Duodenal mucosa (tissue), 2 donors: ENCODE data around the gene FOXN3.

ENCODE experiments used
- H3K27ac ChIP-seq: one replicate; pipeline ENCODE4 v1.7.0; 2013; ENCODE audit warnings: low read depth, low read length
- H3K27me3 ChIP-seq, 2 donors: one replicate each; pipeline ENCODE4 v1.7.0; 2013; ENCODE audit warnings: low read length in 2 of 2, control low read depth in 1 of 2; ENCODE audit not compliant: insufficient read depth in 2 of 2, control insufficient read depth in 1 of 2
- H3K36me3 ChIP-seq, 2 donors: one replicate each; pipeline ENCODE4 v1.7.0; 2013; ENCODE audit warnings: low read length in 2 of 2, control low read depth in 1 of 2; ENCODE audit not compliant: insufficient read depth in 2 of 2, control insufficient read depth in 1 of 2
- H3K4me1 ChIP-seq, 2 donors: one replicate each; pipeline ENCODE4 v1.7.0; 2013; ENCODE audit warnings: low read length in 2 of 2, control low read depth in 1 of 2; ENCODE audit not compliant: insufficient read depth in 2 of 2, control insufficient read depth in 1 of 2
- H3K4me3 ChIP-seq, 2 donors: one replicate each; pipeline ENCODE4 v1.7.0; 2013; ENCODE audit warnings: low read length in 2 of 2, low read depth in 1 of 2
- H3K9ac ChIP-seq, 2 donors: one replicate each; pipeline ENCODE4 v1.7.0; 2013; ENCODE audit warnings: low read length in 2 of 2, low read depth in 1 of 2
- H3K9me3 ChIP-seq, 2 donors: one replicate each; pipeline ENCODE4 v1.7.0; 2013; ENCODE audit warnings: low read length in 2 of 2, control low read depth in 1 of 2; ENCODE audit not compliant: control insufficient read depth in 1 of 2

FOXN3 gene

DNA sequence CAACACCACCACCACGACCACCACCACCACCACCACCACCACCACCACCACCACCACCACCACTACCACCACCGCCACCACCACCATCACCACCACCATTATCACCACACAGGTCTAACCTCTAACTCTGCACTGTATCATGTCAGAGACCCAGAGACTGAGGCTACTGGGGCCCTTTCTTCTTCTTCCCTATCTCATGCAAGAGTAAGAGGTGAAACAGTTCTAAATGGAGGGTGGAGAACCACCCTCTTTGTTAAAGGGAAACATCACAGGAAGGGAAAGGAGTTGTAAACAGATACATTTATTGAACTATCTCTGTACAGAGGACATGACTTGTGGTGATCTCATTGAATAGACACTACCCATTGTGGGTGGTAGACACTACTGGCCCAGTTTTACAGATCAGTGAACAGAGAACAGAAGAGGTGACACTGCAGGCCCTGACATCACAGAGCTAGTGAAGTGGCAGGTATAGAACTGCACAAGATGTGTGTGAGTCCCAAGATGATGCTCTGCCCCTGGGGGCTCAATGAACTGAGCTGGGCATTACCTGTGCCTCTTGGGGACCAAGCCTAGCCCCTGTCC, 91.6 kb downstream of the FOXN3 start:
- H3K27me3 ChIP-seq: no peaks in the 10 kb centered on the region
- no peak overlapping the region for H3K9ac ChIP-seq
- H3K4me3 ChIP-seq: no peak overlapping the region
- H3K36me3 ChIP-seq: peaks cover 7 to 11% of the 10 kb centered on the region in 2 donors
- H3K4me1 ChIP-seq: peaks cover 0 to 3% of the 10 kb centered on the region in 2 donors
- H3K9me3 ChIP-seq: no peaks in the 10 kb centered on the region
- no peak overlapping the region for H3K27ac ChIP-seq

DNA sequence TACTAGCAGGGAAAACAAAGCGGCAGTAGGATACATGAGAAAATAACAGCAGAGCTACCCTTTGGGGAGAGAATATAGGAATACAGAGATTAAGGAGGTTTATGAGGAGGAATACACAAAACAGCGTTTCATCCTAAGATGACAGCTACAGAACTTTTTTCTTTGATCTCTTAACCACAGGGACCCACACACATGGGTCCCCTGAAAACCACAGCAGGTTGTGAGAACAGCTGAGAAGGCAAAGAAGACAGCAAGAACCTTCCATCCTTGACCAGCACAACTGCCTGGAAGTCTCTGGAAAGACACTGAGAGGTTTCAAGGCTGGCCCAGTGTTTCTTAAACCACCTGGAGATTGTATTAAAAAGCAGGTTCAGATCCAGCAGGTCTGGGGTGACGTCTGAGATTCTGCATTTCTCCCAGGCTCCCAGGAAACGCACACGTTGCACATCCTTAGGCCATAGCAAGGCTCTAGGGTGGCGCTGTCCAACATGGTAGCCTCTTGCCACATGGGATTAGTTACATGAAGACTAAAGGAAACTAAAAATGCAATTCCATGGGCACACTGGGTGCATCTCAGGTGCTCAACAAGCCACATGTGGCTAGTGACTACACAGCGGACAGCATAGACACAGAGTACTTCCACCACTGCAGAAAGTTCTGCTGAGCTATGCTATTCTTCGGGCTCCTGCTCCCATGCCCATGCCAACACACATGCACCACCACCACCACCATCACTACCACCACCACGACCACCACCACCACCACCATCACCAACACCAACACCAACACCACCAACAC, 92.3 kb downstream of the FOXN3 start:
- Histone ChIP-seq H3K4me3 (no peak overlapping the region), H3K4me1 (peaks cover 0 to 3% of the 10 kb centered on the region in 2 donors), H3K9ac (no peak overlapping the region), H3K36me3 (peaks cover 7 to 11% of the 10 kb centered on the region in 2 donors), H3K9me3 (no peaks in the 10 kb centered on the region), H3K27me3 (no peaks in the 10 kb centered on the region), H3K27ac (no peak overlapping the region)

DNA sequence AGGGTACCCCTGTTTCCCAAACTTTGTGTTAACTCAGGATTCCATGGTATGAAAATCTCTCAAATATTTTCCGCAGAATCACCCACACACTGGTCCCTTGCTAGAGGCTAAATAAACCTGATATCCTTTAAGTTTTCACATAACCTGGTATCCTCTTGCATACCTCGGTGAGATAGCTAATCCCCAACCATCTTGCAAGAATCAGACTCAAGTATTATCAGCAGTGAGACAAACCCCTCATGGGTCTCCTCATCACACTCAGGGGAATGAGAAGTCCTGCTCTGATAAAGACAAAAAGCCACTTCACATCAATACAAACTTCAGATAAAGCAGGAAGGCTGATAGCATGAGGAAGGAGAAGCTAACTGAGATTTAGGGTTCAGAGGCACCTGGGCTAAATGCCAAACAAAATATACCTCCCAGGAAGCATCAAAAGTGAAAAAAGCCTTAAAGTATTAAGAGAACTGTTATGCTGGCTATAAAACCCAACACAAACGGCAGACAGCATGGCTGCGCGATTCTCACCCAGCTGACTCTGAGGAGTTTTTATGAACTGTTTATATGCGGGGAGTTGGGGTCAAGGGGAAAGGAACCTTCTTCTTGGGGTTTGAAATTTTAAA, 96.5 kb downstream of the FOXN3 start:
- H3K27ac ChIP-seq: no peak overlapping the region
- H3K9me3 ChIP-seq: peaks cover 0 to 5% of the 10 kb centered on the region in 2 donors
- H3K9ac ChIP-seq: no peak overlapping the region
- no peaks in the 10 kb centered on the region for H3K27me3 ChIP-seq
- H3K36me3 ChIP-seq: peaks cover 2 to 13% of the 10 kb centered on the region in 2 donors
- H3K4me1 ChIP-seq: peaks cover 0 to 3% of the 10 kb centered on the region in 2 donors
- no peak overlapping the region for H3K4me3 ChIP-seq

DNA sequence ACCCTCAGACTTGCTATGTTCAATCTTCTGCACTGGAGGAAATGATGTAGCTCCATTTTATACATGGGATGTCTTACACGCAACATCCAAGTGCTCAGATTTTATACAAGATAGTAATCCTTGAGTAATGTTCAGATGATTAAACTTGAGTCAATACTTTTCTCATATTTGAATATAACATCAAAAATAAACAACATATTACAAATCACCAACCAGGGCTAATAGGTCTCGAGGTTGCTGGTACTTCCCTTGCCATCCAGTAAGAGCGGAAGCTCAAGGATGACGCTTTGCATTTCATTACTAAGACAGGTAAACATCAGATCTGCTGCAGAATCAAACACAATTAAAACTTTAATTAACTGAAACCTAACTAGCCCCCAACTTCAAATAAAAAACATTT, 97.3 kb downstream of the FOXN3 start:
- Histone ChIP-seq H3K4me1 (peaks cover 0 to 1% of the 10 kb centered on the region in 2 donors), H3K9me3 (peaks cover 0 to 5% of the 10 kb centered on the region in 2 donors), H3K27ac (no peak overlapping the region), H3K9ac (no peak overlapping the region), H3K27me3 (no peaks in the 10 kb centered on the region), H3K36me3 (peaks cover 0 to 11% of the 10 kb centered on the region in 2 donors), H3K4me3 (no peak overlapping the region)

DNA sequence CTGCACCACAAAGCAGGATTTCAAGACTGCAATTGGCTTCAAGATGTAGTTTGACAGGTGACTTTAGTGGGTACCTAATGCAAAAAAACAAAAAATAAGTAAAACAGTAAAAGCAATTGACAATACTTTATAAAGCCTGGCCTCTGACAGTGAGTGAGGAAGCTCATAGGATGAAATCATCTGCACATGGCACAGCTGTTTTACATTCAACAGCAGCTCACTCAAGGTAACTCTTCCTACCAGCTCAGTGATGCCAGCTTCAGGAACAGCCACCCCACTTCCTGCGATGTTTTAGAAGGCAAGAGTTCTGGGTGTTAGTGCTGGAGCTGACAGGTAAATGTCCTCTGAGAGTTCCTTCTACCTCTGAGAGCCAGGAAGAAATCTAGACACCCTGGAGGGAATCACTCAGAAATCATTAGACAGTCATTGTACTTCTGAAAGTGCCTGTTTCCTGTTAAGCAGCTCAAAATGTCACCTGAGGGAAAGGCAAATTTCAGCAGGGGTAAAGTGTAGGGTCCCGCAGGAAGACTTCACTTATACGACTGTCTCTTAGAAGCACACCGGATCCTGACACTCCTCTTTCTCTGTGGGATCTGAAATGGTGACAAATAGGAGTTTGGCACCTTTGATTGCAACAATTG, 99.9 kb downstream of the FOXN3 start:
- Histone ChIP-seq H3K27me3 (no peaks in the 10 kb centered on the region), H3K36me3 (peaks cover 0 to 6% of the 10 kb centered on the region in 2 donors), H3K9ac (no peak overlapping the region), H3K9me3 (peaks cover 0 to 5% of the 10 kb centered on the region in 2 donors), H3K4me3 (no peak overlapping the region), H3K27ac (no peak overlapping the region), H3K4me1 (peaks cover 4% of the 10 kb centered on the region in 2 donors)

DNA sequence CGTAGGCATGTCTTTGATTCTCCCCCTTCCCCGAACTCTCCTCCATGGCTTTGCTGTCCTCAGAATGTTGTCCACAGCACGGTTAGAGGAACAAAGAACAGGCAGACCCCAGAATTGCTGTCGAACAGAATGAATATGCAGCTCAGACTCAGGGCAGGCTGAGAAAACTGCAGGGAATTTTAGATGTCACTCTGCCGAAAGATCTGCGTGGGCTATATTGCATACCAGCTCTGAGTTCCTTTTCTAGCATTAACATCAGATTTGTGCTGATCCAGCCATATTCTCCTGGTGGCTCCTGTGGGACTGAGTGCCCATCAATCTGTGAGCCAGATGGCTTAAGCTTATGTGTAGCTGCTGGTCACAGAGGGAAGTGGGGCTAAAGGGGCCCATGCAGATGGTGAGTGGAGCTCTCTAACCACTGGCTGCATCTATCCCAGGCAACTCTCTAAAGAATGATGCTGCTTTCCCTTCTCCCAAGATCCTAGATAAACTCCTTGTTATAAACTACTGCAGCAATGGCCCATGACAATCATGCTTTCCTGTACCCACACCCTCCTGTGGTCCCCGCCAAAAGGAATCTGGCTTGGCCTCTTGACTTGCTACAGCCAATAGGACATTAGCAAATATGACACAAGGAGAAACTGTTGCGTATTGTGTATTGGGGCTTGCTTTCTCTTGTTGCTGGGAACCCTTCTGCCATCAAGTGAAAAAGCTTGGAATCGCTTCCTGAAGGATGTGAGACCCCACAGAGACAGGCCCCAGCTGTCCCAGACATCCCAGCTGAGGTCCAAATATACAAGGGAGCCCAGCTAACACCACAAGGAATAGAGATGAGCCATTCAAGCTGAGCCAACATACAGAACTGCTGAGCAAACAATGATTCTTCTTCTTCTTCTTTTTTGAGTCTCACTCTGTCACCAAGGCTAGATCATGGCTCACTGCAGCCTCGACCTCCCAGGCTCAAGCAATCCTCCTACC, 101.3 kb downstream of the FOXN3 start:
- no peaks in the 10 kb centered on the region for H3K27me3 ChIP-seq
- no peak overlapping the region for H3K4me3 ChIP-seq
- H3K9me3 ChIP-seq: peaks cover 0 to 5% of the 10 kb centered on the region in 2 donors
- H3K27ac ChIP-seq: no peak overlapping the region
- H3K4me1 ChIP-seq: peaks cover 4% of the 10 kb centered on the region in 2 donors
- no peak overlapping the region for H3K9ac ChIP-seq
- peaks cover 0 to 6% of the 10 kb centered on the region in 2 donors for H3K36me3 ChIP-seq

DNA sequence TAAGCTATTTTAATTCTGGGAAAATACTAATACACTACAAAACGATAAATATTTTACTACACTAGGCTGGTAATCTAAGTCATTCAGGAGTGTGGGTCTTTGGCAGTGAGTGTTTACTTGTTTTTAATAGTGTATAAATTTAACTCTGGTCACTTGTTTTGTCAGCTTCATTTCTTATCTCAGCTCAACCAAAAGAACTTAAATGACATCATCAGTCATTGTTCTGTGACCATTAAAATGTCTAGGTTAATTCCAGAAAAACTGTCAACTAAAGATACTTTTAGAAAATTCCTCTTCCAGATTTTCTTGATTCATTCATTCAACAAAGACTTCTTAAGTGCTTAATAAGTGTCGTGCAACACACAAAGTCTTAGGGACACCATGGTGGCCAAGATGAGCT, 102.8 kb downstream of the FOXN3 start:
- Histone ChIP-seq H3K36me3 (peaks cover 0 to 6% of the 10 kb centered on the region in 2 donors), H3K9me3 (peaks cover 0 to 3% of the 10 kb centered on the region in 2 donors), H3K27me3 (no peaks in the 10 kb centered on the region), H3K9ac (no peak overlapping the region), H3K27ac (no peak overlapping the region), H3K4me1 (peaks cover 4% of the 10 kb centered on the region in 2 donors), H3K4me3 (no peak overlapping the region)

DNA sequence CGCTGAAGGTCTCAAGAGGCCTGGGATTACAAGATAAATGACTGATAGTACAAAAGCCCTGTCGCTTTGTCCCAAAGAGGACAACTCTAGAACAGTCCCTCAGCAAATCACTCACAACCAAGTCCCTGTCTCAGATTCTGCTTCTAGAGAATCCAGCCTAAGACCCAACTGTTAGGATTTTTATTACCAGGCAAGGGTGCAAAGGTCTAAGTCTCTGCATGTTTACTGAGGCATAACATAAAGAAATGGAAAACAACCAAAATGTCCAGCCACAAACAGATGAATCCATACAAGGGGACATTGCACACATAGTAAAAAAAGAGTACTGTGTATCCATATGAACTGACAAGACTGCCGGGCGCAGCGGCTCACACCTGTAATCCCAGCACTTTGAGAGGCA, 104.1 kb downstream of the FOXN3 start:
- peaks cover 0 to 10% of the 10 kb centered on the region in 2 donors for H3K36me3 ChIP-seq
- peaks cover 4% of the 10 kb centered on the region in 2 donors for H3K4me1 ChIP-seq
- no peaks in the 10 kb centered on the region for H3K9me3 ChIP-seq
- H3K27ac ChIP-seq: no peak overlapping the region
- H3K27me3 ChIP-seq: no peaks in the 10 kb centered on the region
- no peak overlapping the region for H3K4me3 ChIP-seq
- H3K9ac ChIP-seq: no peak overlapping the region

DNA sequence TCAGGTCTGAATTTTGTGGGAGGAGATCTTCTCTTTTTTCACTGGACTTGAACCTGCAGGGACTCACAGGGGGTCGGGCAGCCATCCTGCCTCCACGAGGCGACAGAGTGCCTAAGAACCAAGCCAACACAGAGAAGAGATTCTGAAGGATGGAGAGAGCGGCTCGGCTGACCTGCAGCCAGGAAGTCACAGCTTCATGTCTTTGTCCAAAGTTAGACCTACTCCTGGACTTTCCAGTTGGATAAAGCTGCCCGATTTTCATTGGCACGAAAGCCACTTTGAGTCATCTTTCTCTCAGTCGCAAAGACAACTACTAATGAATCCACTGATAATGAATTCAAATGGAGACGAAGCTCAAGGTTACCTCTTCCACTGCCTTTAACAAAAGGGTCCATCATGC, 106.8 kb downstream of the FOXN3 start:
- peaks cover 0 to 4% of the 10 kb centered on the region in 2 donors for H3K36me3 ChIP-seq
- H3K4me3 ChIP-seq: no peak overlapping the region
- H3K27ac ChIP-seq: no peak overlapping the region
- no peak overlapping the region for H3K9ac ChIP-seq
- H3K9me3 ChIP-seq: no peaks in the 10 kb centered on the region
- no peaks in the 10 kb centered on the region for H3K27me3 ChIP-seq
- peaks cover 4% of the 10 kb centered on the region in 2 donors for H3K4me1 ChIP-seq
